H1 (cell line): ENCODE data around the gene ELOVL4. TPM values are rescaled to one million over a fixed set of nuclear protein-coding genes. Genes with fewer than 3 reads are reported as not detected.

Experiments used
- BCL11A ChIP-seq, 2 experiments: IDR thresholded peaks; one replicate each; pipeline ENCODE4 v1.6.1; 2011; ENCODE audit warnings: low read depth in 2 of 2, low read length in 2 of 2, mild to moderate bottlenecking in 2 of 2
- CHD2 ChIP-seq: IDR thresholded peaks from 2 replicates; pipeline ENCODE4 v1.6.1; 2012; ENCODE audit warnings: low read length, improper control_type of control experiment
- CTBP2 ChIP-seq: IDR thresholded peaks from 2 replicates; pipeline ENCODE4 v1.7.0; 2011; ENCODE audit warnings: borderline replicate concordance, mild to moderate bottlenecking, moderate library complexity, mixed read lengths, low read length; ENCODE audit not compliant: insufficient read depth, insufficient read length
- CTCF ChIP-seq, 3 experiments: IDR thresholded peaks; 1 replicate in 2 of 3; 2 replicates in 1 of 3; pipeline versions ENCODE4 v1.5.1 to v1.6.1; 2011; ENCODE audit warnings: low read length in 3 of 3, mild to moderate bottlenecking in 3 of 3, inconsistent platforms in 2 of 3, low read depth in 1 of 3, moderate library complexity in 1 of 3; ENCODE audit not compliant: insufficient read depth in 1 of 3; ENCODE audit errors: control extremely low read depth in 1 of 3
- GTF2F1 ChIP-seq: IDR thresholded peaks from 2 replicates; pipeline ENCODE4 v1.6.1; 2012; ENCODE audit warnings: low read depth, low read length, improper control_type of control experiment, borderline replicate concordance
- HDAC2 ChIP-seq, 2 experiments: fragments of 300-600 bp in 1 of 2; sonication (generic) in 1 of 2; IDR thresholded peaks; 2 replicates each; pipeline ENCODE4 v1.6.1; 2011 to 2012; ENCODE audit warnings: low read depth in 2 of 2, low read length in 2 of 2, mild to moderate bottlenecking in 2 of 2, moderate library complexity in 2 of 2, borderline replicate concordance in 1 of 2, inconsistent platforms in 1 of 2
- HDAC6 ChIP-seq: IDR thresholded peaks from one replicate; pipeline ENCODE4 v1.7.1; 2012; ENCODE audit warnings: low read depth, mild to moderate bottlenecking, inconsistent platforms, low read length, moderate library complexity
- KDM1A ChIP-seq: fragments of 200-600, 300-600 bp; sonication (generic); IDR thresholded peaks from 2 replicates; pipeline ENCODE4 v1.7.1; 2016; ENCODE audit warnings: mild to moderate bottlenecking, low read length, borderline replicate concordance
- RAD21 ChIP-seq, 2 experiments: IDR thresholded peaks in 1 of 2; conservative IDR thresholded peaks in 1 of 2; 2 replicates each; pipeline ENCODE4 v1.6.1; 2011; ENCODE audit warnings: low read depth in 2 of 2, low read length in 2 of 2, improper control_type of control experiment in 1 of 2, inconsistent platforms in 1 of 2, mild to moderate bottlenecking in 1 of 2, moderate library complexity in 1 of 2
- RFX5 ChIP-seq: IDR thresholded peaks from 2 replicates; pipeline ENCODE4 v1.6.1; 2011; ENCODE audit warnings: low read depth, low read length, improper control_type of control experiment, borderline replicate concordance
- SAP30 ChIP-seq: fragments of 300-600 bp; sonication (generic); IDR thresholded peaks from 2 replicates; pipeline ENCODE4 v1.7.1; 2012; ENCODE audit warnings: low read length, moderate library complexity, mild to moderate bottlenecking, inconsistent platforms; ENCODE audit not compliant: insufficient read depth, insufficient replicate concordance
- SIN3A ChIP-seq, 2 experiments: IDR thresholded peaks in 1 of 2; conservative IDR thresholded peaks in 1 of 2; 2 replicates each; pipeline ENCODE4 v1.6.1; 2011 to 2012; ENCODE audit warnings: low read length in 2 of 2, improper control_type of control experiment in 1 of 2, low read depth in 1 of 2, mild to moderate bottlenecking in 1 of 2
- SIX5 ChIP-seq: IDR thresholded peaks from 2 replicates; pipeline ENCODE4 v1.6.1; 2011; ENCODE audit warnings: mild to moderate bottlenecking, low read depth, low read length
- TAF7 ChIP-seq: optimal IDR thresholded peaks from 2 replicates; pipeline ENCODE3; 2011; ENCODE audit warnings: low read depth, mild to moderate bottlenecking, inconsistent platforms, low read length, moderate library complexity, borderline replicate concordance
- TEAD4 ChIP-seq: IDR thresholded peaks from 2 replicates; pipeline ENCODE4 v1.6.1; 2012; ENCODE audit warnings: low read depth, low read length, inconsistent platforms, mixed read lengths
- polyA plus RNA-seq, 7 experiments: library from polyadenylated mRNA; depleted of rRNA in 3 of 7; stranded (reverse) in 5 of 7; unstranded in 2 of 7; fragments of >200 nt in 5 of 7; fragments of 200-250 nt in 2 of 7; gene quantifications; 1 replicate in 5 of 7; 2 replicates in 1 of 7; 4 replicates in 1 of 7; pipeline versions ENCODE4 v1.2.1 to v1.2.3, GENCODE V29; 2011 to 2013; ENCODE audit warnings: missing spikeins in 2 of 7, mixed read lengths in 2 of 7
- total RNA-seq: library from RNA; stranded (reverse); fragmentation: NEBNext Ultra II Directional; extraction: Animal tissue kit (Norgen Biotek cat#: 25700); gene quantifications from 2 replicates; pipeline ENCODE4 v1.2.1, GENCODE V29; 2021
- TF ChIP-seq, protein P1 (sequence below): IDR thresholded peaks from 2 replicates; pipeline ENCODE4 v1.6.1; 2012; ENCODE audit warnings: low read length, inconsistent platforms

The ELOVL4 gene
- total and polyA plus RNA-seq, 2 of the 8 experiments (the other 6 are each of a cell fraction or from before 2014, with no cell fraction given): 2.0 to 15.0 TPM

- TF ChIP-seq BCL11A (IDR thresholded peaks at IDR 0.05; ENCODE audit: low read depth in 2 of 2, low read length in 2 of 2) (no peak), CTCF (IDR thresholded peaks at IDR 0.05; ENCODE audit: control extremely low read depth in 1 of 3, insufficient read depth in 1 of 3, low read depth in 1 of 3, low read length in 3 of 3) (0 out of 4 replicates have a peak, but pooled peaks of 1 of the 3 experiments have one; percentile 1), HDAC2 (IDR thresholded peaks at IDR 0.05; ENCODE audit: borderline replicate concordance in 1 of 2, low read depth in 2 of 2, low read length in 2 of 2) (peak in 1 of 2 experiments; percentile 47; a peak in 1 of 4 replicates), RAD21 (IDR thresholded peaks at IDR 0.05 in 1 of 2, conservative IDR thresholded peaks at IDR 0.05 in 1 of 2; ENCODE audit: low read depth in 2 of 2, low read length in 2 of 2) (no peak), SAP30 (peak; percentile 58), SIX5 (no peak), KDM1A (no peak), CHD2 (no peak), TEAD4 (no peak), CTBP2 (no peak), RFX5 (no peak), SIN3A (conservative IDR thresholded peaks at IDR 0.05 in 1 of 2, IDR thresholded peaks at IDR 0.05 in 1 of 2; ENCODE audit: low read depth in 1 of 2, low read length in 2 of 2) (peak in 1 of 2 experiments; percentile 23; a peak in 1 of 4 replicates), GTF2F1 (no peak), HDAC6 (no peak), TAF7 (peak; percentile 61)
- TF ChIP-seq, protein P1, sequence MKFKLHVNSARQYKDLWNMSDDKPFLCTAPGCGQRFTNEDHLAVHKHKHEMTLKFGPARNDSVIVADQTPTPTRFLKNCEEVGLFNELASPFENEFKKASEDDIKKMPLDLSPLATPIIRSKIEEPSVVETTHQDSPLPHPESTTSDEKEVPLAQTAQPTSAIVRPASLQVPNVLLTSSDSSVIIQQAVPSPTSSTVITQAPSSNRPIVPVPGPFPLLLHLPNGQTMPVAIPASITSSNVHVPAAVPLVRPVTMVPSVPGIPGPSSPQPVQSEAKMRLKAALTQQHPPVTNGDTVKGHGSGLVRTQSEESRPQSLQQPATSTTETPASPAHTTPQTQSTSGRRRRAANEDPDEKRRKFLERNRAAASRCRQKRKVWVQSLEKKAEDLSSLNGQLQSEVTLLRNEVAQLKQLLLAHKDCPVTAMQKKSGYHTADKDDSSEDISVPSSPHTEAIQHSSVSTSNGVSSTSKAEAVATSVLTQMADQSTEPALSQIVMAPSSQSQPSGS: no peak
Measured at GRCh38 chr6:79947191-79948186, at the start of gene ELOVL4 (continued).
